Activated naive CD4-positive, alpha-beta T cell treated with anti-CD3 and anti-CD28 coated beads for 36 hours (primary cell): ENCODE measurements around the gene IFRD2. TPM values are rescaled to one million over a fixed set of nuclear protein-coding genes. Genes with fewer than 3 reads are reported as not detected.
"Not testable (repeated sequence)": the region's sequence is repeated elsewhere in the genome, so short reads cannot be mapped to it uniquely, and the experiment has no call there.

Experiments
- CTCF ChIA-PET: fragments of 350-600 bp; sonication (Branson Sonifier 250); formaldehyde crosslinking; loops from one replicate; lab custom pipeline; 2021; ENCODE audit warnings: antibody characterized with exemption; lab: Charles Lee
- DNase-seq: peaks from one replicate; pipeline ENCODE4 v3.0.0-alpha.2; 2020
- H3K27ac Mint-ChIP-seq: one replicate; pipeline ENCODE4 v1.8.0; 2021; ENCODE audit warnings: mild to moderate bottlenecking, mixed read lengths
- H3K27me3 Mint-ChIP-seq: one replicate; pipeline ENCODE4 v1.8.0; 2021; ENCODE audit warnings: low read depth, mixed read lengths
- H3K36me3 Mint-ChIP-seq: one replicate; pipeline ENCODE4 v1.8.0; 2021; ENCODE audit warnings: low read depth, mixed read lengths
- H3K4me1 Mint-ChIP-seq: one replicate; pipeline ENCODE4 v1.8.0; 2021; ENCODE audit warnings: low read depth, mixed read lengths
- H3K4me3 Mint-ChIP-seq: one replicate; pipeline ENCODE4 v1.8.0; 2021; ENCODE audit warnings: mild to moderate bottlenecking, moderate library complexity, mixed read lengths
- H3K9me3 Mint-ChIP-seq: one replicate; pipeline ENCODE4 v1.8.0; 2021; ENCODE audit warnings: mixed read lengths
- intact Hi-C: fragments of 100-400 bp; cut with micrococcal nuclease; formaldehyde crosslinking; loops from one replicate; pipeline ENCODE4 v1.15.1; 2023
- total RNA-seq, 2 experiments: library from RNA; stranded (reverse); gene quantifications; one replicate each; pipeline ENCODE4 v1.2.3, GENCODE V29; 2021

IFRD2 gene
- total RNA-seq, 2 experiments from 2014 or later: 117 to 125 TPM

DNA sequence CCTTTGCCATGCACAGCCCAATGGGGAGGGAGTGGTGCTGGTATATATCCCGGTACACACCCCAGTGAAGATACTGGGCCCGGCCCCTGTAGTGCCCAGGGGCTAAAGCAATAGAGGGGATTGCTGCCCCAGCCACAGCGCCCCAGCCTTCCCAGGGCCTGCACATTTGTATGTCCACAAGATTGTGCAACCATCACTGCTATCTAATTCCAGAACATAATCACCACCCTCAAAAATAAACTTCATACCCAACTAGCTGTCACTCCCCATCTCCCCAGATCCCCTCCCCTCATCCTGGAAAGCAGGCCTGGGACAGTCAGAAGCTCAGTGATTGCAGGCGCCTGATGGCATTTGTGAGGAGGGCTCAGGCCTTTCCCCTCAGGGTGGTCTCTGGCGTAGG lies 42.8 kb downstream of the IFRD2 start:
- Mint-ChIP-seq H3K27me3 (no peaks in the 10 kb centered on the region), H3K27ac (no peak overlapping the region), H3K36me3 (peaks cover 8% of the 10 kb centered on the region), H3K9me3 (no peaks in the 10 kb centered on the region), H3K4me3 (no peak overlapping the region), H3K4me1 (peaks cover 55% of the 10 kb centered on the region)
- CTCF ChIA-PET: interaction anchor here (0.9 to 4.9 kb wide), 2 partner anchors 11 to 97 kb away, joined by 3 to 38 read pairs; no protein-coding TSS in a partner anchor
- DNase-seq: no peak
- intact Hi-C loops: no loop called here

DNA sequence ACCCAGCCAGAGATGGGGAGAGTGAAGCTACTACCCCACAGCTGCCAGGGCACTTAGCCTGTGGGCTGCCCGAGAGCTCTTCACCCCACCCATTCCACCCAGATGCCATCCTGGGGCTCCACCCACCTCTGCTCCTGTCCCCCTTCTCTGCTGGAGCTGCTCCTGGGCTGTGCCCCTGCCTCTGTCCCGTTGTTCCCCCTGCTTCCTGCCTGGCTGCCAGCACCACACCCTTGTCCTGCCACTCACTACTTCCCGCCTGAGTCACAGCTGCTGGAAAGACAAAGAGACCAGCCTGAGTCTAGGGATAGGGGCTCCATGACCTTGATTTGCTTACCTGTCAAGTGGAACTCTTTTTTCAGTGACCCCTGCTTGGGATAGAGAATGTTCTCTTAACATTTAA lies 43.8 kb downstream of the IFRD2 start:
- Mint-ChIP-seq H3K36me3 (peaks cover 8% of the 10 kb centered on the region), H3K27ac (peak overlapping the region; percentile 95), H3K27me3 (no peaks in the 10 kb centered on the region), H3K4me3 (no peak overlapping the region), H3K4me1 (peaks cover 65% of the 10 kb centered on the region), H3K9me3 (no peaks in the 10 kb centered on the region)
- CTCF ChIA-PET: interaction anchor here (1.2 to 4.9 kb wide), 4 partner anchors 12 to 54 kb away, joined by 3 to 119 read pairs (median 31); partner anchors contain the start of gene LSMEM2
- no peak for DNase-seq
- intact Hi-C loops: no loop called here

DNA sequence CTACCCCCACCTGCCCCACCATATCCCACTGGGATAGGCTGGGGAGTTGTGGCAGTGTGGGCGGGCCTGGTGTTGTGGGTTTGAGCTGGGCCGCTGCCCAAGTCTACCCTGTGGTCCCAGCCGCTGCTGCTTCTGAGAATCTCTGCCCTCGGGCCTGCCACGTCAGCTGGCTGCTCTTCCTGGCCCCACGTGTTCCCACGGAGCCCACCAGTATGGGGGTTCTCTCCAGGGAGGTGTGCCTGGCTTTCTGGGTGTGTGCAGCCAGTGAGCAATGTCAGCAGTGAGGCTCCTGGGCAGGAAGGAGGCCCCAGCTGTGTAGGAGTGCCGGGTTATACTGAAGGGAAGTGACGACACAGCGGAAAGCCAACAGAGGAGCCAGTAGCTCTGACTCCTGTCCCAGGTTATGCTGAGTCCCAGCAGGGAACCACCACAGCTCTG lies 45.7 kb downstream of the IFRD2 start:
- intact Hi-C loops: loop anchor here (1.0 to 2.0 kb wide), 6 partner anchors 11 to 52 kb away; partner anchors contain the start of genes HYAL3 and NAA80
- peak overlapping the region; percentile 95 for H3K27ac Mint-ChIP-seq
- no peaks in the 10 kb centered on the region for H3K27me3 Mint-ChIP-seq
- peak; percentile 94 for DNase-seq
- peaks cover 5% of the 10 kb centered on the region for H3K36me3 Mint-ChIP-seq
- CTCF ChIA-PET: interaction anchor here (0.8 to 4.9 kb wide), 25 partner anchors 8 to 167 kb away, joined by 3 to 119 read pairs (median 5); partner anchors contain the start of genes GNAI2, HYAL3, IFRD2 and NAA80
- H3K9me3 Mint-ChIP-seq: no peaks in the 10 kb centered on the region
- peak overlapping the region; percentile 81 for H3K4me3 Mint-ChIP-seq
- H3K4me1 Mint-ChIP-seq: peaks cover 82% of the 10 kb centered on the region

DNA sequence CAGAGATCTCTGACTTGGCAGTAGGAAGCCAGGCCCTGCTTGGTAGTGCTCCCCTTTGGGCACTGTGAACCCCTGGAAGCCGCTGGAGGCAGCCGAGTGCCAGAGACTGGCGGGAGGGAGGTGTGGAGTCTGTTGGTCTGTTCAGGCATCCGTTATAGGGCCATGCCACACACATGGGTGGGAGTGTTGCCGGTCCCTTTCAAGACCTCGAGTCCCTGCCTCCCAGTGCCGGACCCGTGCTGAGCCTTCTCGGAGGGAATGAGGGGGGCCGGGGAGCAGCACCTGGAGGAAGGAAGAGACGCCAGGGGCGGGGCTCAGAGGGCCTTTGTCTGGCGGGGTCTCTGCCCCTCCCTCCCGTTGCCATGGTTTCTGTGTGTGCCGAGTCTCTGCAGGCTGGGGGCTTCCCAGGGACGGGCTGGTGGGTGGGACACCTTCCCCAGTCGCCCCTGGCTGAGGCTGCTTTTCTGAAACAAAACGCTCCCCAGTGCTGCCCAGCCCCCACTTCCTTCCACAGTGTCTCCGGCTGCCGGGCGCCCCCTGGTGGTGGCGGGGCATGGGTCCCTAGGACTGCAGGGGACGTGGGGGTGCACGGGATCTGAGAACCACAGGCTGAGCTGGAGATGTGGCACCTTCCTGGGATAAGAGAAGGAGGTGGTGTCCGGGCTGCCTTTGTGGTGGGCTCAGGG lies 46.3 kb downstream of the IFRD2 start:
- intact Hi-C loops: loop anchor here (1.0 to 2.0 kb wide), 6 partner anchors 11 to 53 kb away; partner anchors contain the start of genes HYAL3 and NAA80
- peak overlapping the region; percentile 95 for H3K27ac Mint-ChIP-seq
- H3K27me3 Mint-ChIP-seq: no peaks in the 10 kb centered on the region
- peak; percentile 97 for DNase-seq
- peaks cover 82% of the 10 kb centered on the region for H3K4me1 Mint-ChIP-seq
- H3K9me3 Mint-ChIP-seq: no peaks in the 10 kb centered on the region
- peaks cover 2% of the 10 kb centered on the region for H3K36me3 Mint-ChIP-seq
- H3K4me3 Mint-ChIP-seq: peak overlapping the region; percentile 81
- CTCF ChIA-PET: interaction anchor here (0.8 to 4.9 kb wide), 25 partner anchors 7 to 167 kb away, joined by 3 to 119 read pairs (median 5); partner anchors contain the start of genes GNAI2, HYAL3, IFRD2 and NAA80

DNA sequence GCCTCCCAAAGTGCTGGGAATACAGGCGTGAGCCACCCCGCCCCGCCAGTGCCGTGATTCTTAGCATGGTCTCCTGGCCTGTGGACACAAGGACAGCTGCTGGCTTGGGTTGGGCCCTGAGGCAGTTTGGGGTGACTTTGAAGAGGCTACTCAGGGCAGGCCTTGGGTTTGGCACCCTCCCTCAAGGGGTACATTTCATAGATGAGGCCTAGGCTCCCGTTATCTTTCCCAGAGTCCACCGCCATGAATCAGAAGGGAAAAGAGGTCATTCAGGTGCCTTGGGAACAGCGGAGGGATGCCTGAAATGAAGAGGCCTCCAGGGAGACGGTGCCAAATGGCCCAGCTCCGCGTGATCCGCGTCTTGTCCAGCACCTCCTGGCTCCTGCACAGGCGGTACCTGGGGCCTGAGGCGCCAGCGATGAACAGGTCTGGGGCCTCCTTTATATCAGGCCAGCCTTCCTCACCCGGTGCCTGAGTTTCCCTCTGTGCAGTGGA lies 46.9 kb downstream of the IFRD2 start:
- peak overlapping the region; percentile 81 for H3K4me3 Mint-ChIP-seq
- peak overlapping the region; percentile 95 for H3K27ac Mint-ChIP-seq
- no peak for DNase-seq

DNA sequence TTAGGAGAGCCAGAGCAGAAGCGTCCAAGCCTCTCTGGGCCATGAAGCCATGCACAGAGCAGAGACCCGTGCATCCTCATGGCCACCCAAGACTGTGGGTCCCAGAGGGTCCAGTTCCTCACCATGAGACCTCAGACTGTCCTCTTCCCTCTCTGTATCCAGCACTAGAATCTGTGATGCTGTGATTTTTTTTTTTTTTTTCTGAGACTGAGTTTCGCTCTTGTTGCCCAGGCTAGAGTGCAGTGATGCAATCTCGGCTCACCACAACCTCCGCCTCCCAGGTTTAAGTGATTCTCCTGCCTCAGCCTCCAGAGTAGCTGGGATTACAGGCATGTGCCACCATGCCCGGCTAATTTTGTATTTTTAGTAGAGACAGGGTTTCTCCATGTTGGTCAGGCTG lies 47.4 kb downstream of the IFRD2 start:
- H3K4me1 Mint-ChIP-seq: peaks cover 81% of the 10 kb centered on the region
- H3K27me3 Mint-ChIP-seq, H3K9me3 Mint-ChIP-seq, DNase-seq, H3K36me3 Mint-ChIP-seq, intact Hi-C loops: not testable (repeated sequence)
- CTCF ChIA-PET: interaction anchor here (0.5 to 4.1 kb wide), 5 partner anchors 9 to 19 kb away, joined by 3 to 38 read pairs (median 5); partner anchors contain the start of gene GNAI2
- H3K27ac Mint-ChIP-seq: peak overlapping the region; percentile 95
- H3K4me3 Mint-ChIP-seq: peak overlapping the region; percentile 15

More for the DNA sequence above, 46.9 kb downstream of the IFRD2 start:
- CTCF ChIA-PET: interaction anchor here (0.5 kb wide), 1 partner anchor 19 kb away, joined by 3 read pairs; no protein-coding TSS in a partner anchor
- Mint-ChIP-seq H3K27me3 (no peaks in the 10 kb centered on the region), H3K9me3 (no peaks in the 10 kb centered on the region), H3K36me3 (peaks cover 2% of the 10 kb centered on the region), H3K4me1 (peaks cover 81% of the 10 kb centered on the region)
- intact Hi-C loops: no loop called here

DNA sequence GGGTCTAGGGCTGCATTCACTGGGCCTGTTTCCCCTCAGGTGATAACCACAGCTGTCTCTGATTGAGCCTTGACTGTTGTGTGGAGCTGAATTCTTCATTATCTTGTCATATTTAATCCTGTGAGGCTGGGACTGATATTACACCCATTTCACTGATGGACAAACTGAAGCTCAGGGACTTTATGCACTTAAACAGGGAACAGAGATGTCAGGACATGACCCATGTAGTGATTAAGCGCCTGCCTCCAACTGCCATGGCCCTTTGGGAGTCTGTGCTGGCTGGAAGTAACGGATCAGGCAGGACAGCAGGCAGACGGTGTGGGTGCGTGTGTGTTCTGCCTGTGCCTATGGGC lies 48.7 kb downstream of the IFRD2 start:
- DNase-seq: no peak
- H3K36me3 Mint-ChIP-seq: peaks cover 2% of the 10 kb centered on the region
- no peaks in the 10 kb centered on the region for H3K9me3 Mint-ChIP-seq
- peak overlapping the region; percentile 95 for H3K27ac Mint-ChIP-seq
- H3K27me3 Mint-ChIP-seq: no peaks in the 10 kb centered on the region
- H3K4me1 Mint-ChIP-seq: peaks cover 87% of the 10 kb centered on the region
- intact Hi-C loops: no loop called here
- CTCF ChIA-PET: interaction anchor here (0.5 to 4.1 kb wide), 9 partner anchors 13 to 162 kb away, joined by 3 to 38 read pairs (median 4); no protein-coding TSS in a partner anchor
- no peak overlapping the region for H3K4me3 Mint-ChIP-seq

DNA sequence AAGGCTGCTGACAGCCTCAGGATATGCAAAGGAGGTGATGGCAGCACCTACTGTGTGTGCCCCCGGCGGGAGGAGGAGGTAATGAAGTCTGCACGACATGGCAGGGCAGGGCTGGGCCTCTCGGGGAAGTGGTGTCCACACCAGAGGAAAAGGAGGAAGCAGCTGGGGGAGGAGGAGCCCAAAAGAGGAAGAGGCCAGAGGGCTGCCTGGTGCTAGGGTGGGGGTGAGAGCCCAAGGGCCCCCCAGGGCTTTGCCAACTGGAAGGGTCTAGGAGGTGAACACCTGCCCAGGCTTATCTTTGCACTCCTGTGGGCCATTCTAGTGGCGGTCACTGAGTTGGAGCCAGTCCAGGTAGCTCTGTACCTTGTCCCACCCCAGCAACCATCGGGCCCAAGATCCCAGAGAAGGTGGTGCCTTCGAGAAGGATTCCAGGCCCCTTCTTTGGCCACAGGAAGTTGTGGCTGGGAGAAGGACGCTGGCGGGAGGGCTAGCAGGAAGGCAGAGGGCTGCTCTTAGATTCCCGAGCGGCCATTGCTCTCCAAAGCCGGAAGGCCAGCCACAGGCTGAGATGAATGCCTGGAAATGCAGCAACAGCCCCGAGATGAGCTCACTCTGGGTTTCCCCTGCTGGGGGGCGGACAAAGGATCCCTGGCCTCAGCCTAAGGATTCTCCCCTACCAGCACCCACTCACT lies 49.2 kb downstream of the IFRD2 start:
- CTCF ChIA-PET: interaction anchor here (0.5 to 4.1 kb wide), 8 partner anchors 13 to 162 kb away, joined by 3 to 38 read pairs (median 4); no protein-coding TSS in a partner anchor
- peak; percentile 74 for DNase-seq
- Mint-ChIP-seq H3K27ac (peak overlapping the region; percentile 95), H3K4me3 (peak overlapping the region; percentile 55), H3K4me1 (peaks cover 89% of the 10 kb centered on the region), H3K27me3 (no peaks in the 10 kb centered on the region), H3K9me3 (no peaks in the 10 kb centered on the region), H3K36me3 (peaks cover 1% of the 10 kb centered on the region)
- intact Hi-C loops: no loop called here

DNA sequence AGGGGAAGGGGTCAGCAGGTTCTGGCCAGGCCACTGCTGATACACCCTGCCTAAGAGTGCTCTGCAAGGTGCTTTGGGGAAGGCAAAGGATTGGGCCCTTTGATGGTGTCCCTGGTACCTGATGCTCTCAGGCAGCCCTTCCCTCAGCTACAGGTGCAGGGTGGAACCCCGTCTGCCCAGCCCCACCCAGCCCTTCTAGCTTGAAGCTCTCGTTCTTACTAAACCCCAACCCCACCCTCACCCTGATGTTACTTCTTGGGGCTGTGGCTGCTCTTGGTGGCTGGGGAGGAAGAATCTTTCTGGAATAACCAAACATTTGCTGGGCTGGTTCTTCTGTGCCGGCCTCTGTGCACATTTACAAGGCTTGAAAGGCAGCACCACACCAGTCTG lies 49.9 kb downstream of the IFRD2 start:
- intact Hi-C loops: no loop called here
- CTCF ChIA-PET: interaction anchor here (0.7 to 4.1 kb wide), 3 partner anchors 15 to 54 kb away, joined by 3 to 38 read pairs (median 10); no protein-coding TSS in a partner anchor
- peaks cover 4% of the 10 kb centered on the region for H3K36me3 Mint-ChIP-seq

DNA sequence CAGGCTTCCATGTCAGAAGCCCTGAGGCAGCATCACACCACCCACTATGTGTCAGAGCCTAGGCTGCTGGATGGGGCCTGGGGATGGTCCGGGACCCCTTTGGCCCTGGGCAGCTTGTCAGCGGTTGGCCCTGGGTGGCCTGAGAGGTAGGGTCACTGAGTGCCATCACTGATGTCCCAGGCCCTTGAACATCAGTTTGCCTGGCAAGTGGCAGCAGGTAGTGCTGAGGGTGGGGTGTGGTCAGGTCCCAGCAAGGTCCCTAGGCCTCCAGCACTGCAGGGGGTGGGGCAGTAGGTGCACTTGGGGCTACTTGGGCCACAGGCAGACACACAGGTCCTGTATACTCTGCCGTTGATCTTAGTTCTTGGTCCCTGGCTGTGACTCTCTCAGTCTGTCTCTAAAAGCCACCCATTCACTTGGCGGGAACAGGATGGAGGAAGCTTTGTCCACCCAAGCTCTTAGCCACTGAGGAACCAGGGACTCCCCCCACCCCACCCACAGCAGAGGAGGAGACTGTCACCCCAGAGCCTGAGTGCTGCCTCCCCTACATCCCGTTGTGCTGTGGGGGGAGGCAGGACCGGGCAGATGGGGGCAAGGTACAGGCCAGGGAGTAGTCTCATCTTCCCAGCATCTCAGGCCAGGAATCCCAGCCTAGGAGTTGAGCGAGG lies 50.4 kb downstream of the IFRD2 start:
- Mint-ChIP-seq H3K36me3 (peaks cover 6% of the 10 kb centered on the region), H3K9me3 (no peaks in the 10 kb centered on the region), H3K27me3 (no peaks in the 10 kb centered on the region), H3K4me1 (peaks cover 83% of the 10 kb centered on the region), H3K4me3 (no peak overlapping the region), H3K27ac (peak overlapping the region; percentile 95)
- intact Hi-C loops: no loop called here
- DNase-seq: peak; percentile 18
- CTCF ChIA-PET: interaction anchor here (0.7 to 4.1 kb wide), 4 partner anchors 10 to 48 kb away, joined by 3 to 38 read pairs (median 4); no protein-coding TSS in a partner anchor

More for the DNA sequence above, 49.9 kb downstream of the IFRD2 start:
- peak overlapping the region; percentile 95 for H3K27ac Mint-ChIP-seq
- peaks cover 88% of the 10 kb centered on the region for H3K4me1 Mint-ChIP-seq
- H3K9me3 Mint-ChIP-seq: no peaks in the 10 kb centered on the region
- no peaks in the 10 kb centered on the region for H3K27me3 Mint-ChIP-seq
- DNase-seq: peak; percentile 69
- peak overlapping the region; percentile 55 for H3K4me3 Mint-ChIP-seq

DNA sequence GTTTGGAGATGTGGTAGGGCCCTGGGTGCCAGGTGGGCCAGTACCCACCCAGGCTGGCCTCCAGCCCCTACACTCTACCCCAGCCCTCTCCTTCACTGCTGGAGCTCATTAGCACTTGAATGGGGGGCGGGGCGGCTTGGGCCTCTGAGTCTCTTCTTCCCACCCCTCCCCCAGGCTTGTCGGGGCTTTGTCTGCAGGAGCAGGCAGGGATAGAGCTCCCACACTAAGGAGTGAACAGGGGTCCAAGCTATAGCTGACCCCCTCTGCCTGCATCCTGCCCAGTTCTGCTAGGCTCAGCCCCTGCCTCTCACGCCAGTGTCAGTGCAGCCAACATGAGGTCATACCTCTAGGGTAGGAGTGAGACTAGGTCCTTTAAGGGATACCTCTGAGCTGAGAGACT lies 51.1 kb downstream of the IFRD2 start:
- H3K36me3 Mint-ChIP-seq: peaks cover 10% of the 10 kb centered on the region
- H3K9me3 Mint-ChIP-seq: no peaks in the 10 kb centered on the region
- H3K27me3 Mint-ChIP-seq: no peaks in the 10 kb centered on the region
- peak overlapping the region; percentile 95 for H3K27ac Mint-ChIP-seq
- no peak overlapping the region for H3K4me3 Mint-ChIP-seq
- H3K4me1 Mint-ChIP-seq: peaks cover 77% of the 10 kb centered on the region
- CTCF ChIA-PET: interaction anchor here (0.7 to 4.1 kb wide), 4 partner anchors 11 to 47 kb away, joined by 3 to 38 read pairs (median 4); no protein-coding TSS in a partner anchor
- intact Hi-C loops: no loop called here
- no peak for DNase-seq
